CD1c-positive myeloid dendritic cell (primary cell): ENCODE measurements around the gene ZNF423.
"Not testable (repeated sequence)": the region's sequence is repeated elsewhere in the genome, so short reads cannot be mapped to it uniquely, and the experiment has no call there.

Source experiments
- DNase-seq: peaks from one replicate; pipeline ENCODE4 v3.0.0-alpha.2; 2016; ENCODE audit errors: extremely low spot score

ZNF423 gene

GRCh38 chr16:49586466-49587450 is 269.2 kb downstream of the ZNF423 start:
- no peak for DNase-seq

- no peak for DNase-seq
Observed at GRCh38 chr16:49585143-49585832, 270.6 kb downstream of the ZNF423 start.

DNA sequence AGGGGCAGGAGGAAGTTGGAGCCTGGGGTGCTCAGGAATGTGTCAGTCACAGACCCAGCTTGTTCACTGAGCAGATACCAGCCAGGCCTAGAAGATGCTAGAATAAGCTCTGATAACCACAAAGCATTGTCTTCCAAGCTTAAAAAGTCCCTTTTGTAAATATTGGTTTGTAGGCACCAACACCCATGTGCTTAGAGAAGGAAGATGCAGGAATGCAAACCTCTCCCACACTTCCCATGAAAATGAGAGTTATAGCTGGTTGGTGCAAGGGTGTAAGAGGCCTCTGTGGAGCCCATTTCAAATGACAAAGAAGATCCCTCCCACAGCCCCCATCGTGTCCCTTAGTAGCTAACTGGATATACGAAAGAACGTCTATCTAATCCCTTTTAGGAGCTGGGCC is 272.0 kb downstream of the ZNF423 start:
- DNase-seq: no peak

- no peak for DNase-seq
Observed at GRCh38 chr16:49581630-49582298, 274.1 kb downstream of the ZNF423 start.

GRCh38 chr16:49580751-49581303 is 275.1 kb downstream of the ZNF423 start:
- no peak for DNase-seq

DNA sequence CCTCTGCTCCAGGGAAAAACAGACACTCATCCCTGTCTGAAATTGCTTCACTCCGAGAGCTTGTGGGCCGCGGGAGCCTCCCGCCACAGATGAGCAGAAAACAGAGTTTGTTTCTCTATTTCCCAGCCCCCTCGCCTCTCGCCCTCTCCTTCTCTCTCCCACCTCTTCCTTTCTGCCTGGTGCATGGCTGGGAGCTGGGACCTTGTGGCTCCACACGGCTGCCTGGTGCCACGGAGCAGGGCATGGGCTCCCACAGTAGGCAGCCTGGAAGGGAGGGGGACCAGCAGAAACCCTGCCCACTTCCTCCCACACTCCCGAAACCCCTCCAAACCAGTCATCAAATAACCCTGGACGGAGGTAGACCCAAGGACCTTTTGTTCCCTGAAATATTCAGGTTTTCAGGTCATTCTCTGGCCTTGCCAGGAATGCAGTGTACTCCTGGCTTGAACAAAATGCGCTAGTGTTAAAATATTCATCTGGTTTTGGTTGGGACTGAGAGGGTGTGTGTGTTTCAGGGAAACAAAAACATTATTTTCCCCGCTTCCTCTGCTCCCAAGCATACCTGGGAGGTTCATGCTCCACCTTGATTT is 277.4 kb downstream of the ZNF423 start:
- DNase-seq: no peak

GRCh38 chr16:49578018-49578417 is 277.9 kb downstream of the ZNF423 start:
- DNase-seq: no peak

DNA sequence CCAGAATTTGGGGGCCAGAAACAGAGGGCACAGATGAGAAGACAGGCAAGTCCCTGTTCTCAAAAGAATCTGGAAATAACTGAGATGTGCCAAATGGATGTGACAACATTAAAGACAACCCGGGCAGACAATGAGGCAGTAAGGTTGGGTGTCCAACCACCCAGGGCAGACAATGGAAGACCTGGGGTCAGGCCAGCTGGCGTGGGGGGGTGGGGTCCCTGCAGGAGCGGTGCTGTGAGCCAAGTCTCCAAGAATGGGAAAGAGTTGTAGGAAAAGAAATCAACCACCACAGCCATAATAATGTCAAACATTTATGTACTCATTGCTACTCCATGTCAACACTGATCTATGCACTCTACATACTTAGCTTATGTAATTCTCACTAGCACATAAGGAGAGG is 279.0 kb downstream of the ZNF423 start:
- no peak for DNase-seq

GRCh38 chr16:49576173-49576494 is 279.8 kb downstream of the ZNF423 start:
- DNase-seq: no peak

GRCh38 chr16:49575346-49576172 is 280.4 kb downstream of the ZNF423 start:
- peak; percentile 79 for DNase-seq

- DNase-seq: no peak
Observed at GRCh38 chr16:49574826-49575225, 281.1 kb downstream of the ZNF423 start.

DNA sequence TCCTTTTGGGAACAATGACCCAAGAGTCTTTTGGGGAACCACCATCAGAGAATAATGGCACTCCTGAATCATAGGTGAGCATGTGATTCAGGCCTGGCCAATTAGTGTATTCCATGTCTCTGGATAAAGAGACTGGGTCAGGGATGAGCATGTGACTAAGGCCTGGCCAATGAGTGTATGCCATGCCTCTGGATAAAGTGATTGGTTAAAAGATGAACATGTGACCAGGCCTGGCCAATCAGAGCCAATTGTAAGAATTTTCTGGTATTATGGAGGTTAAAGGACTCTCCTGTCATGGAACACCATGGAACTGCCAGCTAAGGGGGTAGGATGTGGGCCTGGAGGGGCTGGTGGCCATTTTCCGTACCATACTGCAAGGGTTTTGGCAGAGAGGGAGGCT is 288.0 kb downstream of the ZNF423 start:
- no peak for DNase-seq

DNA sequence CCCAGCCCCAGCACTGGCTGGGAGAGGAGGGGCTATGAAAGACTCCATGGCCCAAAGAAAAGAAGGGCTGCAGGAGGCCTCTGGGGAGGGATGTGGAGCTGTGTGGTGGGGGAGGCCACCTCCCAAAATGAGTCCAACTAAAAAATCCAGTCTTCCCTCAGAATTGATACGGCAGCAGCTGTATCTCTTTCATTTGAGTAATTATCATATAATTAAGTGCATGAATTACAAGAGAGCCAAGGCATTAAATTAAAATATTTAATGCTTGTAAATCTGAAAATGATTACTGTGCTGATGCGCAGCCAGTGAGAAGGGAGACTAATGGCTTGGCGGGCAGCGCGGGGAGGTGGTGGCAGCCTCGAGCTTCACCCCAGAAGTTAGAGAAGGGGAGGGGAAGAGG is 289.5 kb downstream of the ZNF423 start:
- no peak for DNase-seq

DNA sequence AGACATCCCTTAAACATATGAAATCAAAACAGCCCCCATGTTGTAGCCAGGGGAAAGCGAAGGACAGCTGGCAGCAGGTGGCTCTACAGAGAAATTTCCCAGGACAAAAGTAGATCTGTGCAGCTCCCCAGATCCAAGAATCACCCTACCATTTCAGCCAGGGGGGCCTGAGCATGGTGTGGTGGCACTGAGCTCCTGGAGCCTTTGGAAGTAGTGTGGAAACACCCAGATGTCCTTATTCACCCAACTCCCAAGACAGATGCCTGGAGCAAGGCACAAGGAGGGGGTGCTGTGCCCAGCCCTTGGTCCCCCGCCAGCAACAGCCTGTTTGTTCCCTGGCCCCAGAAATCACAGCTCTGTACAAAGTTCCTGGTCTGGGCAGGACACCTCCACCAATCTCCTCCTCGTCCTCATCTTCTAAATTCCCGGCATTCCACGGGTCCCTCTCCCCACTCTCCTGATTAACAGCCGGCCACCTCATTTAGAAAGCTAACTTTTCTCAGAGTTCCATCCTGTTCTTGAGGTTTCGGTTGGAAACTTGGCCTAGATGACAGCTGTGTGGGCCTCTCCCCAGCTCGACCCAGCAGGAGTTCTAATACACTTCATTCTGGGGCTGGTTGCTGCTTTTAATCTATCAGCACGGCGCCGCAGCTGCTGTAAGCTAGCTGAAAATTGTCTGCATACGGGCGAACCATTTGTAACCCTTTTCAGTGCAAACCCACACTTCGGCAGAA is 291.2 kb downstream of the ZNF423 start:
- DNase-seq: no peak

- no peak for DNase-seq
Observed at GRCh38 chr16:49563666-49564065, 292.2 kb downstream of the ZNF423 start.

GRCh38 chr16:49562894-49563293 is 293.0 kb downstream of the ZNF423 start:
- DNase-seq: not testable (repeated sequence)

DNA sequence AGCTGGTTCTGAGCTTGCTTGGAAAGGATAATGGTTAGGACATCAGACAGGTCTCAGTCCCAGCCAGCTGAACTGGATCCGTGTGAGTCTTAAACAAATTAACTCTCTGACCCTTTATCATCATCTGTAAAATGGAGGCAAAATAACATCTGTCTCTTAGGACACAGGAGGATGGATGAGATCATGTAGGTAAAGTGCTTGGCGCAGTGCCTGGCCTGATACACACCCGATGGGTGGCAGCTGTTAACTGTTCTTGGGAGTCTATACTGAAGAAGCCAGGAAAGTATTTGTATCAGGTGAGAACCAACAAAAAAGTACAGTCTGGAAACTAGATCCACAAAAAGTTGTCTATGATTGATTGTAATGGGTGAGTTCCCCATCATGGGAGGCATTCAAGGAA is 293.7 kb downstream of the ZNF423 start:
- no peak for DNase-seq

DNA sequence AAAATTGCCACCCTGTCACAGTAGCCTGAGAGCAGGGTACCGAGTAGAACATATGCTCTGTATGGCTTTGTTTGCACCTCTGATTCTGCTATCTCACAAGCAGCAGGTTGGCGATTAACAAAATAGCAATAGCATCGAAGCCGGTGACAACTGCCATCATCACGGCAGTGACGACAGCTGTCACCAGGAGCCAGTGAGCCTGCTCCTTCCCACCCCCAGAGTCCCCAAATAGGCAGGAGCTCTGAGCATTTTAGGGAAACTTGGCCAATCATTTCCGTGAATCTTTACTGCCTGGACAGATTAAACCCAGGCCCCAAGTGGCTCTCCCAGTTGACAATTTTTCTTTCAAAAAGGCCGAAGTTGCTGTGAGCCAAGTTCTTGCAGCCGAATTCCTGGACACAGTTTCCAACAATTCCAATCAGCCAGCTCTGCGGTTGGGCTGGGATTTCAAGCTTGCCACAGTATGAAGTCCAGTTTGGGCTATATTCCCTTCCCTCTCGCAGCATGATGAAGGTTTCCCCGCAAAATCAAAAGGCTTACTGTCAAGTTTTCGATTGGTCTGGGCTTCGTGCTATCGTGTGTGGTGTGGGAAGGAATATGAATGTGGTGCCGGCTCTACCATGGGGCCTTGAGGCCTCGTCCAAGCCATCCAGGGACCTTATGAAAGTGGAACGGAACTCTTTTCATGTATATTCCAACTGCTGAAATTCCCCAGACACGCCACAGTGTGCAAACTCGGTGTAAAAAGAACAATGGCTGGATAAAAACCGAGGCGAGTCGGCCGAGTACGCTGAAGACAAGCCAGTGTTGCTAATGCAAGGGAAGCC is 295.7 kb downstream of the ZNF423 start:
- DNase-seq: no peak

- DNase-seq: no peak
Observed at GRCh38 chr16:49559242-49559641, 296.7 kb downstream of the ZNF423 start.
